HG03469 (cell line): ENCODE data around the gene CCDC51.

Experiments
- ATAC-seq: cut with Tn5 transposase; IDR thresholded peaks from one replicate; pipeline ENCODE4 v1.9.1; 2021; ENCODE audit warnings: mild to moderate bottlenecking, moderate library complexity, moderate number of reproducible peaks; ENCODE audit not compliant: unreplicated experiment

CCDC51 gene

DNA sequence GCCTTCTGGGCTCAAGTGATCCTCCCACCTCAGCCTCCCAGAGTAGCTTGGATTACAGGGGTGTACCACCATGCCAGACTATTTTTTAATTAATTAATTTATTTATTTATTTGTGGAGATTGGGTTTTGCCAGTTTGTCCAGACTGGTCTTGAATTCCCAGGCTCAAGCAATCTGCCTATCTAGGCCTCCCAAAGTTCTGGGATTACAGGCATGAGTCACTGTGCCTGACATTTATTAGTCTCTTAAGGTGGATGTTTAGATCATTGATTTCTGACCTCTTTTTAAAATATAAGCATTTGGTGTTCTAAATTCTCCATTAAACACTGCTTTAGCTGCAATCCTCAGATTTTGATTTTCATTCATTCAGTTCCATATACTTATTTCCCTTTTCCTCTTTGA lies 52.3 kb downstream of the CCDC51 start:
- no peak for ATAC-seq
